IMR-90 (cell line): ENCODE results near the gene BET1. TPM values are rescaled to one million over a fixed set of nuclear protein-coding genes. Genes with fewer than 3 reads are reported as not detected.

ENCODE experiments used
- ATAC-seq: fragments of 200-7000 bp; cut with Tn5 transposase; 2 replicates; pipeline ENCODE4 v1.9.1; 2020; ENCODE audit warnings: low read depth, mild to moderate bottlenecking, moderate library complexity
- BruUV-seq: library from RNA; stranded (reverse); fragments of 400-500 nt; replicated peaks from 2 replicates; lab custom pipeline; 2021; lab: Mats Ljungman, UMichigan
- CTCF ChIA-PET: fragments of 300-600 bp; formaldehyde crosslinking; extraction: SDS; loops from one replicate; lab custom pipeline; 2021; ENCODE audit warnings: antibody characterized with exemption; lab: Yijun Ruan, JAX
- POLR2A ChIA-PET: fragments of 300-600 bp; sonication (Branson Sonifier 250); formaldehyde crosslinking; loops from one replicate; lab custom pipeline; 2022; ENCODE audit warnings: antibody characterized with exemption; ENCODE audit not compliant: unreplicated experiment; lab: Charles Lee
- DNase-seq: peaks from one replicate; pipeline ENCODE4 v3.0.0; 2013
- H2AFZ ChIP-seq: replicated peaks from 2 replicates; pipeline ENCODE3; 2013; ENCODE audit warnings: low read length, mild to moderate bottlenecking; ENCODE audit not compliant: poor library complexity
- H2AK5ac ChIP-seq: 2 replicates; pipeline ENCODE4 v1.6.1; 2013; ENCODE audit warnings: low read depth, low read length, inconsistent platforms
- H2AK9ac ChIP-seq: replicated peaks from 2 replicates; pipeline ENCODE3; 2013; ENCODE audit warnings: mild to moderate bottlenecking, low read depth, low read length, moderate library complexity; ENCODE audit not compliant: poor library complexity
- H2BK120ac ChIP-seq: 2 replicates; pipeline ENCODE4 v1.6.1; 2013; ENCODE audit warnings: low read depth, low read length, inconsistent platforms
- H2BK15ac ChIP-seq: 3 replicates; pipeline ENCODE4 v1.6.1; 2013; ENCODE audit warnings: low read depth, low read length, inconsistent platforms
- H2BK20ac ChIP-seq: 2 replicates; pipeline ENCODE4 v1.6.1; 2013; ENCODE audit warnings: low read depth, mild to moderate bottlenecking, inconsistent platforms, low read length, moderate library complexity
- H2BK5ac ChIP-seq: 2 replicates; pipeline ENCODE4 v1.6.1; 2013; ENCODE audit warnings: mild to moderate bottlenecking, low read depth, low read length, inconsistent platforms; ENCODE audit not compliant: poor library complexity, severe bottlenecking
- H3K14ac ChIP-seq: replicated peaks from 2 replicates; pipeline ENCODE4 v1.6.1; 2013; ENCODE audit warnings: low read depth, low read length, inconsistent platforms
- H3K18ac ChIP-seq: 2 replicates; pipeline ENCODE4 v1.6.1; 2013; ENCODE audit warnings: low read depth, low read length, control low read depth
- H3K23ac ChIP-seq: 2 replicates; pipeline ENCODE4 v1.6.1; 2013; ENCODE audit warnings: low read depth, low read length, inconsistent platforms
- H3K27ac ChIP-seq: 2 replicates; pipeline ENCODE4 v1.5.1; 2013; ENCODE audit warnings: mild to moderate bottlenecking, control low read depth, low read length; ENCODE audit not compliant: insufficient read depth
- H3K27me3 ChIP-seq: 2 replicates; pipeline ENCODE4 v1.6.1; 2013; ENCODE audit warnings: low read length; ENCODE audit not compliant: control insufficient read depth, insufficient read depth
- H3K36me3 ChIP-seq: 2 replicates; pipeline ENCODE4 v1.6.1; 2013; ENCODE audit warnings: low read length, mixed read lengths; ENCODE audit not compliant: control insufficient read depth, insufficient read depth
- H3K4ac ChIP-seq: 2 replicates; pipeline ENCODE4 v1.6.1; 2013; ENCODE audit warnings: low read depth, low read length, inconsistent platforms
- H3K4me1 ChIP-seq: 2 replicates; pipeline ENCODE4 v1.6.1; 2013; ENCODE audit warnings: low read length, mixed read lengths; ENCODE audit not compliant: control insufficient read depth, insufficient read depth
- H3K4me2 ChIP-seq: 2 replicates; pipeline ENCODE4 v1.6.1; 2013; ENCODE audit warnings: low read depth, mild to moderate bottlenecking, control low read depth, low read length, moderate library complexity
- H3K4me3 ChIP-seq: 2 replicates; pipeline ENCODE4 v1.5.1; 2013; ENCODE audit warnings: low read depth, mild to moderate bottlenecking, control low read depth, low read length, moderate library complexity; ENCODE audit not compliant: insufficient read depth
- H3K56ac ChIP-seq: 2 replicates; pipeline ENCODE4 v1.6.1; 2013; ENCODE audit warnings: low read length, inconsistent platforms; ENCODE audit not compliant: insufficient read depth; ENCODE audit errors: extremely low read depth
- H3K79me1 ChIP-seq, 2 experiments: 2 replicates each; pipeline ENCODE4 v1.6.1; 2013; ENCODE audit warnings: low read length in 2 of 2, inconsistent platforms in 1 of 2, low read depth in 1 of 2
- H3K9ac ChIP-seq: 2 replicates; pipeline ENCODE4 v1.6.1; 2013; ENCODE audit warnings: low read depth, low read length, control low read depth
- H3K9me1 ChIP-seq: 2 replicates; pipeline ENCODE4 v1.6.1; 2013; ENCODE audit warnings: low read length, inconsistent platforms; ENCODE audit not compliant: insufficient read depth
- H3K9me3 ChIP-seq: 2 replicates; pipeline ENCODE4 v1.6.1; 2013; ENCODE audit warnings: low read length; ENCODE audit not compliant: control insufficient read depth, insufficient read depth
- H4K20me1 ChIP-seq: 2 replicates; pipeline ENCODE4 v1.6.1; 2013; ENCODE audit warnings: low read length, inconsistent platforms; ENCODE audit not compliant: insufficient read depth
- H4K5ac ChIP-seq: 2 replicates; pipeline ENCODE4 v1.6.1; 2013; ENCODE audit warnings: mild to moderate bottlenecking, low read depth, low read length, control low read depth
- H4K8ac ChIP-seq, 2 experiments: 2 replicates each; pipeline ENCODE4 v1.6.1; 2013; ENCODE audit warnings: low read depth in 2 of 2, low read length in 2 of 2, control low read depth in 1 of 2, inconsistent platforms in 1 of 2
- H4K91ac ChIP-seq: 2 replicates; pipeline ENCODE4 v1.6.1; 2013; ENCODE audit warnings: low read depth, low read length, inconsistent platforms; ENCODE audit not compliant: insufficient read depth
- BHLHE40 ChIP-seq: fragments of 150-350 bp; IDR thresholded peaks from 2 replicates; pipeline ENCODE4 v1.6.1; 2016; ENCODE audit warnings: mild to moderate bottlenecking, low read depth, low read length
- CEBPB ChIP-seq: IDR thresholded peaks from 2 replicates; pipeline ENCODE4 v1.6.1; 2012; ENCODE audit warnings: low read depth, low read length, improper control_type of control experiment
- CHD1 ChIP-seq: IDR thresholded peaks from 2 replicates; pipeline ENCODE4 v1.6.1; 2012; ENCODE audit warnings: low read depth, low read length, improper control_type of control experiment
- FOS ChIP-seq: fragments of 150-350 bp; IDR thresholded peaks from 2 replicates; pipeline ENCODE4 v1.6.1; 2016; ENCODE audit warnings: low read depth, low read length
- WGBS, 2 experiments: methylation state at CpG; one replicate each; pipeline versions ENCODE4 v1.1.5 to v1.1.7; 2013; ENCODE audit warnings: missing lambda C conversion rate in 2 of 2; ENCODE audit not compliant: insufficient read length in 1 of 2; ENCODE audit errors: extremely low coverage in 2 of 2; 5-methylcytosine and 5-hydroxymethylcytosine counted together
- dilution Hi-C: fragments of 300-500 bp; cut with HindIII; formaldehyde crosslinking; loops from one replicate; pipeline ENCODE4 v1.14.3; 2018; ENCODE audit warnings: low sequenced_read_pairs; ENCODE audit not compliant: unreplicated experiment
- in situ Hi-C: fragments of 300-500 bp; cut with MboI; formaldehyde crosslinking; loops from 3 replicates; pipeline ENCODE4 v1.14.3; 2019; ENCODE audit warnings: low sequenced_read_pairs, inconsistent platforms, mixed read lengths
- intact Hi-C: fragments of 100-400 bp; cut with micrococcal nuclease; formaldehyde crosslinking; loops from 2 replicates; pipeline ENCODE4 v1.10.0; 2022
- polyA plus RNA-seq, 3 experiments: library from polyadenylated mRNA; depleted of rRNA; stranded (reverse); fragments of >200 nt; gene quantifications; 2 replicates each; pipeline ENCODE4 v1.2.3, GENCODE V29; 2012; ENCODE audit warnings: low replicate concordance in 1 of 3
- total RNA-seq: library from RNA; depleted of rRNA; stranded (reverse); fragments of >200 nt; gene quantifications from 2 replicates; pipeline ENCODE4 v1.2.3, GENCODE V29; 2012

BET1 gene
- total and polyA plus RNA-seq, 2 of the 4 experiments (the other 2 are of a cell fraction) = 9.9 to 33.2 TPM

- Histone ChIP-seq H3K18ac (no peak overlapping the region), H4K20me1 (no peaks in the 10 kb centered on the region), H3K56ac (no peak overlapping the region), H3K4me3 (no peak overlapping the region), H4K5ac (no peak overlapping the region), H2BK5ac (no peak overlapping the region), H2AK5ac (no peak overlapping the region), H3K9me1 (no peaks in the 10 kb centered on the region), H3K9ac (no peak overlapping the region), H3K4ac (no peak overlapping the region), H3K79me1 (no peaks in the 10 kb centered on the region), H3K27me3 (peaks cover 4% of the 10 kb centered on the region; the same call in 1 of the 2 replicates), H2BK15ac (no peak overlapping the region), H3K23ac (no peak overlapping the region), H2AFZ (no peak overlapping the region), H3K27ac (no peak overlapping the region), H3K4me1 (peaks cover 2% of the 10 kb centered on the region; the same call in 1 of the 2 replicates), H4K91ac (no peak overlapping the region), H3K14ac (no peak overlapping the region), H2AK9ac (no peak overlapping the region), H3K4me2 (no peak overlapping the region; the same call in 1 of the 2 replicates), H4K8ac (no peak overlapping the region), H2BK120ac (no peak overlapping the region), H3K36me3 (no peaks in the 10 kb centered on the region), H2BK20ac (no peak overlapping the region), H3K9me3 (no peaks in the 10 kb centered on the region)
- in situ Hi-C loops = no loop called here
- CTCF ChIA-PET = no interaction called here
- intact Hi-C loops = no loop called here
- no TSS peak for BruUV-seq
- dilution Hi-C loops = no loop called here
- POLR2A ChIA-PET = no interaction called here
- DNase-seq (peak; percentile 69), ATAC-seq (peak; percentile 66; the same call in 1 of the 2 replicates)
- TF ChIP-seq CHD1 = no peak
- TF ChIP-seq BHLHE40 = peak; percentile 25; the same call in 1 of the 2 replicates
- TF ChIP-seq FOS = 0 out of 2 replicates have a peak, but pooled peaks have one; percentile 26
- peak; percentile 90 for TF ChIP-seq CEBPB
- WGBS, 2 experiments = no CpG with 5 or more reads among the region's 1 CpG
Measured at GRCh38 chr7:94043299-94043698, 39.1 kb upstream of the BET1 start.
